ENCODE measurements around the gene INF2. TPM values are rescaled to one million over a fixed set of nuclear protein-coding genes. Genes with fewer than 3 reads are reported as not detected.

The INF2 gene
- total RNA-seq, 4 donors from 2014 or later = 36.7 to 43.6 (median 37.8) TPM

DNA sequence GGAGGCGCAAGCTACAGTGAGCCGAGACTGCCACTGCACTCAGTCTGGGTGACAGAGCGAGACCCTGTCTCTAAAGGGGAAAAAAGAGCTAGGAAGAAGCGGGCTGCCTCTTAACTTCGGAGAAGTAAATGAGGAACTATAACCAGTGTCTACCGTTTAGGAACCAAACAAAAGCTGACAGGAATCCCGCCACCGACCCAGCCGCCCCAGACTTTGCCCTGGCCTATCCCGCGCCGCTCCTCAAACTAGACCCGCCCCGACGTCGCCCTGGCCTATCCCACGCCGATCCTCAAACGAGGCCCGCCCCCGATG, 63.0 kb downstream of the INF2 start:
- no peaks in the 10 kb centered on the region for H3K9me3 ChIP-seq
- H3K36me3 ChIP-seq = peaks cover 11 to 25% (median 12%) of the 10 kb centered on the region in 3 donors
- H3K4me1 ChIP-seq = peaks cover 39 to 69% (median 47%) of the 10 kb centered on the region in 3 donors
- no peaks in the 10 kb centered on the region for H3K27me3 ChIP-seq
- peak overlapping the region; percentile 86 to 96 (median 95) for H3K27ac ChIP-seq
- peak in 3 of 4 donors; percentile 21 to 33 (median 22) for TF ChIP-seq POLR2A (IDR thresholded peaks at IDR 0.05)
- TF ChIP-seq, protein P1, sequence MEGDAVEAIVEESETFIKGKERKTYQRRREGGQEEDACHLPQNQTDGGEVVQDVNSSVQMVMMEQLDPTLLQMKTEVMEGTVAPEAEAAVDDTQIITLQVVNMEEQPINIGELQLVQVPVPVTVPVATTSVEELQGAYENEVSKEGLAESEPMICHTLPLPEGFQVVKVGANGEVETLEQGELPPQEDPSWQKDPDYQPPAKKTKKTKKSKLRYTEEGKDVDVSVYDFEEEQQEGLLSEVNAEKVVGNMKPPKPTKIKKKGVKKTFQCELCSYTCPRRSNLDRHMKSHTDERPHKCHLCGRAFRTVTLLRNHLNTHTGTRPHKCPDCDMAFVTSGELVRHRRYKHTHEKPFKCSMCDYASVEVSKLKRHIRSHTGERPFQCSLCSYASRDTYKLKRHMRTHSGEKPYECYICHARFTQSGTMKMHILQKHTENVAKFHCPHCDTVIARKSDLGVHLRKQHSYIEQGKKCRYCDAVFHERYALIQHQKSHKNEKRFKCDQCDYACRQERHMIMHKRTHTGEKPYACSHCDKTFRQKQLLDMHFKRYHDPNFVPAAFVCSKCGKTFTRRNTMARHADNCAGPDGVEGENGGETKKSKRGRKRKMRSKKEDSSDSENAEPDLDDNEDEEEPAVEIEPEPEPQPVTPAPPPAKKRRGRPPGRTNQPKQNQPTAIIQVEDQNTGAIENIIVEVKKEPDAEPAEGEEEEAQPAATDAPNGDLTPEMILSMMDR (IDR thresholded peaks at IDR 0.05) = no peak
- 2 to 7% methylated on average over 10 to 18 of the region's 21 CpGs for WGBS, 2 donors
- intact Hi-C loops (cut with DNase I) = no loop called here
- peak overlapping the region; percentile 76 to 99 (median 91) for H3K4me3 ChIP-seq
- peak; percentile 100 for DNase-seq

DNA sequence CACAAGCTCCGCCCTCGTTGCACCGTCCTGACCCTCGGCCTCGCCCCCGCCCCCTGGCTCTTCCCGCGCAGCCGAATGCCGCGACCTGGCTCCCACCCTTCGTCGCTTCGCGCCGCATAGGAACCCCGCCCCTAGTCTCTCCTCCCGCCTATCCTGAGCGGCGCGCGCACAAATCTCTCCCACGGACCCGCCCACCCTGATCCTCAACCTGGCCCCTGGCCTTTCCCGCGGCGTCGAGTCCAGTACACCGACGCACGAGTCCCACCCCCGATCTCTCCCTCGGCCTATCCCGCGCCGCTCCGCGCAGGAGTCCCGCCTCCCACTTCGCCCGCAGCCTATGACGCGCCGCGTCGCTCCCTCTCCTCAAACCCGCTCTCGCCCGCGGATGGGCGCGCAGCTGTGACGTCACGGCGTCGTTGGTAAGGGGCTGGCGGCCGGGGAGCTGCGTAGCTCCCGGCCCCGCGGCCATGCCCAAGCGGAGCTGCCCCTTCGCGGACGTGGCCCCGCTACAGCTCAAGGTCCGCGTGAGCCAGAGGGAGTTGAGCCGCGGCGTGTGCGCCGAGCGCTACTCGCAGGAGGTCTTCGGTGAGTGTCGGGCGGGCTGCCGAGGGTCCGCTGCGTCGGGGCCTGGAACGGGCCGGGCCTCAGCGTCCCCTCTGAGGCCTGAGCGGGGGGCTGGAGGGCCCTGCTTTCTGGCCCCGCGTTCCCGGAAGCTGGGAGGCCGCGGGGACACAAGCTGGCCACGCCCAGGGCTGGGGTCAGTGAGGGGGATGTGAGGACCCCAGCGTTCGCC, 63.5 kb downstream of the INF2 start, which contains the start of gene SIVA1:
SIVA1 (plus strand) TSS at position 413 of the 793 bp plus-strand sequence; CDS start at position 468, 55 bp downstream.
- H3K27ac ChIP-seq = peak within 1 kb of the TSS; percentile 86 to 96 (median 95)
- H3K9me3 ChIP-seq = no peaks in the 10 kb centered on the region
- H3K4me3 ChIP-seq = peak within 1 kb of the TSS; percentile 76 to 99 (median 91)
- peaks cover 14 to 31% (median 17%) of the 10 kb centered on the region in 3 donors for H3K36me3 ChIP-seq
- DNase-seq = peak; percentile 100
- 1% methylated on average over 26 of the region's 95 CpGs for WGBS, 2 donors
- H3K4me1 ChIP-seq = peaks cover 34 to 64% (median 41%) of the 10 kb centered on the region in 3 donors
- H3K27me3 ChIP-seq = no peaks in the 10 kb centered on the region
- TF ChIP-seq, protein P1 (IDR thresholded peaks at IDR 0.05) = peak in 2 of 6 experiments; percentile 23 to 25
- peak in 3 of 4 donors; percentile 62 to 88 (median 87) for TF ChIP-seq POLR2A (IDR thresholded peaks at IDR 0.05)
- intact Hi-C loops (cut with DNase I) = no loop called here

- peaks cover 31 to 56% (median 34%) of the 10 kb centered on the region in 3 donors for H3K4me1 ChIP-seq
- intact Hi-C loops (cut with DNase I) = no loop called here
- no peak for DNase-seq
These were observed 64.3 kb downstream of the INF2 start for GRCh38 chr14:104753528-104754212.

DNA sequence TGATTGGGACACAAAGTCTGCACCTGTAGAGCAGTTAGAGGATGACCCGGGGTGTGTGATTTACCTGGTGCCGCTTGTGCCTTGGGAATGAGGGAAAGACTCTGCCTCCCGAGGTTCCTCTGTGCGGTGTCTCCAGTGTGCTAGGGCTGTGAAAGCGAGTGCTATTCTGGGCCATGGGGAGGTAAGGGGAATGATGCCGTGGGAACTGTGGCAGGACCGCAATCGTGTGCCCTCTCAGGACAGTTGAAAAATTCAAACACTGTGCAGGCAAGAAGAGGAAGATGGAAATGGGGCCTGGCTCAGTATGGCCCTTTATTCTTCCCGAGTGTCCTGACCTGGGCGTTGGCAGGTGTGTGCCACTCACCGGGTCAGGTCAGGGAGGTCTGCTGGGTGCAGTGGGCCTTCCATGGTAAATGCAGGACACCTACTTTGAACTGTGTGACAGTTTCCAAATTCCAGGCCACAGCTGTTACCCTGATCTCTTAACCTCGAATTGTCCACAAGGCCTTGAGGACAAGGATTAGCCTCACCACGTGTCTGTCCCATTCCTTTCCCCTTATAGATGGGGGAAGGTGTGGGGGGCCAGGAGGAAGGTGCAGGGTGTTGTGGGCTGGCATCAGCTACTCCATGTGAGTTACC, 64.9 kb downstream of the INF2 start:
- WGBS, 2 donors = 38 to 42% methylated on average over 11 to 13 of the region's 13 CpGs
- Histone ChIP-seq H3K9me3 (no peaks in the 10 kb centered on the region), H3K4me3 (peak overlapping the region; percentile 76 to 99 (median 91)), H3K36me3 (peaks cover 16 to 45% (median 25%) of the 10 kb centered on the region in 3 donors), H3K27me3 (no peaks in the 10 kb centered on the region), H3K27ac (peak overlapping the region; percentile 86 to 96 (median 95)), H3K4me1 (peaks cover 24 to 50% (median 27%) of the 10 kb centered on the region in 3 donors)
- intact Hi-C loops (cut with DNase I) = no loop called here
- no peak for DNase-seq
- TF ChIP-seq POLR2A (IDR thresholded peaks at IDR 0.05) = no peak
- TF ChIP-seq, protein P1 (IDR thresholded peaks at IDR 0.05) = no peak

More at GRCh38 chr14:104753528-104754212, 64.3 kb downstream of the INF2 start:
- WGBS, 2 donors = 2% methylated on average over 8 of the region's 30 CpGs
- peak overlapping the region; percentile 86 to 96 (median 95) for H3K27ac ChIP-seq
- TF ChIP-seq, protein P1 (IDR thresholded peaks at IDR 0.05) = no peak
- no peak for TF ChIP-seq POLR2A (IDR thresholded peaks at IDR 0.05)
- peak overlapping the region; percentile 76 to 99 (median 91) for H3K4me3 ChIP-seq
- H3K36me3 ChIP-seq = peaks cover 16 to 38% (median 24%) of the 10 kb centered on the region in 3 donors
- H3K9me3 ChIP-seq = no peaks in the 10 kb centered on the region
- no peaks in the 10 kb centered on the region for H3K27me3 ChIP-seq

Measured in esophagus squamous epithelium (tissue), 5 donors.